ENCODE results near the gene DHRS4. TPM values are rescaled to one million over a fixed set of nuclear protein-coding genes. Genes with fewer than 3 reads are reported as not detected.

Gene DHRS4
- total and polyA plus RNA-seq, 9 of the 15 experiments (the other 6 are each of a cell fraction or from before 2014, with no cell fraction given): 0.51 to 35.9 (median 10.1) TPM

DNA sequence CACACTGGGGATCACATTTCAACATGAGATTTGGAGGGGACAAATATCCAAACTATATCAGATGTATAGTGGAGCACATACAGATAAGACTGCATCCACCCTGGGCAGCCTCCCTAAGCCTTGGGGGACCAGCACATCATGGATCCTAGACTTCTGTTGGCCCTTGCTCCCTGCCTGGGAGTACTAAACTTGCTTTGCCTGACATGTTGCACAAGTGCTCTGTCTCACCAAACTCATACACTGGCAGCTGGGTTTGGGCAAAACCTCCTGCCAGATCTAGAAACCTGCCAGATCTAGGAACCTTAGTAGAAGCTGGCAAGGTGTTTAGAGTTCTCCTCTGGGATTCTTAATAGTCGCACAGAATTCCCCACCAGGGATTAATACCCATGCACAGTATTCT, 18.4 kb upstream of the DHRS4 start (continued):
- TF ChIP-seq, protein P1, sequence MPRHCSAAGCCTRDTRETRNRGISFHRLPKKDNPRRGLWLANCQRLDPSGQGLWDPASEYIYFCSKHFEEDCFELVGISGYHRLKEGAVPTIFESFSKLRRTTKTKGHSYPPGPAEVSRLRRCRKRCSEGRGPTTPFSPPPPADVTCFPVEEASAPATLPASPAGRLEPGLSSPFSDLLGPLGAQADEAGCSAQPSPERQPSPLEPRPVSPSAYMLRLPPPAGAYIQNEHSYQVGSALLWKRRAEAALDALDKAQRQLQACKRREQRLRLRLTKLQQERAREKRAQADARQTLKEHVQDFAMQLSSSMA (CRISPR knock-in tag; IDR thresholded peaks at IDR 0.05): no peak
- TF ChIP-seq ATF3 (IDR thresholded peaks at IDR 0.05) (no peak), ATF3 (CRISPR knock-in tag; conservative IDR thresholded peaks at IDR 0.05) (no peak), ELK3 (CRISPR knock-in tag; IDR thresholded peaks at IDR 0.05) (no peak)

- no peaks in the 10 kb centered on the region for H3K9me1 ChIP-seq (ENCODE audit: control insufficient read depth, insufficient read depth, low read length)
- H2AFZ ChIP-seq (ENCODE audit: low read depth, low read length): no peak overlapping the region
- ATAC-seq (no peak), FAIRE-seq (no peak), DNase-seq (ENCODE audit: extremely low read depth in 1 of 4, low spot score in 3 of 4) (no peak)
- no peaks in the 10 kb centered on the region for H3K9me3 ChIP-seq (replicated peaks; ENCODE audit: control insufficient read depth, insufficient read depth, low read depth, low read length)
- in situ Hi-C loops (cut with MboI): no loop called here
- no peaks in the 10 kb centered on the region for H3K79me2 ChIP-seq (ENCODE audit: control insufficient read depth, insufficient read depth, low read length)
- no peaks in the 10 kb centered on the region for H3K27me3 ChIP-seq (ENCODE audit: control insufficient read depth in 2 of 2, insufficient read depth in 2 of 2, low read length in 2 of 2)
- ChIA-PET CTCF (ENCODE audit: low intra/inter-chr PET ratio) (no interaction called here), POLR2A (interaction anchor here (1.2 kb wide), 1 partner anchor 15 kb away, joined by 3 read pairs; no protein-coding TSS in a partner anchor)
- intact Hi-C loops (cut with micrococcal nuclease): no loop called here
- 0 out of 3 replicates have a peak, but pooled peaks cover 9% of the 10 kb centered on the region for H3K36me3 ChIP-seq (ENCODE audit: control insufficient read depth, insufficient read depth, low read length)
- 15% methylated on average over 7 of the region's 7 CpGs for WGBS (ENCODE audit: insufficient coverage, low coverage, missing lambda C conversion rate)
- H3K9ac ChIP-seq (ENCODE audit: insufficient read depth in 1 of 2, low read depth in 2 of 2, low read length in 2 of 2): no peak overlapping the region
- H3K4me2 ChIP-seq (ENCODE audit: insufficient read depth, low read length): no peak overlapping the region
- no peaks in the 10 kb centered on the region for H4K20me1 ChIP-seq (replicated peaks; ENCODE audit: control insufficient read depth, insufficient read depth, low read length)
- no peak overlapping the region for H3K27ac ChIP-seq (ENCODE audit: extremely low read depth, low read depth, low read length)
- no peak overlapping the region for H3K4me3 ChIP-seq
- TF ChIP-seq ZNF707 (CRISPR knock-in tag; conservative IDR thresholded peaks at IDR 0.05) (no peak), OTX1 (CRISPR knock-in tag; IDR thresholded peaks at IDR 0.05) (no peak)
- peaks cover 0 to 54% of the 10 kb centered on the region in 2 experiments; a peak in 4 of 5 replicates for H3K4me1 ChIP-seq (replicated peaks in 1 of 2; ENCODE audit: control insufficient read depth in 2 of 2, insufficient read depth in 2 of 2, low read length in 2 of 2)
- no TSS peak for BruUV-seq (replicated peaks)
Measured at GRCh38 chr14:23936084-23936829, 17.3 kb upstream of the DHRS4 start.
